HL-60 (cell line): ENCODE data around the gene SLBP.

Experiments
- CTCF ChIP-seq: IDR thresholded peaks from one replicate; pipeline ENCODE4 v1.5.1; 2011; ENCODE audit warnings: low read length, control low read depth, inconsistent platforms; ENCODE audit not compliant: insufficient read depth
- POLR2AphosphoS5 ChIP-seq: IDR thresholded peaks from 2 replicates; pipeline ENCODE4 v1.6.1; 2012; ENCODE audit warnings: low read depth
- REST ChIP-seq: IDR thresholded peaks from 2 replicates; pipeline ENCODE4 v1.6.1; 2012; ENCODE audit warnings: low read depth; ENCODE audit not compliant: insufficient replicate concordance
- SPI1 ChIP-seq: IDR thresholded peaks from 2 replicates; pipeline ENCODE4 v1.6.1; 2012; ENCODE audit warnings: low read depth, mild to moderate bottlenecking, borderline replicate concordance

- TF ChIP-seq CTCF, result no peak
- TF ChIP-seq POLR2AphosphoS5, result no peak
- no peak for TF ChIP-seq REST
- TF ChIP-seq SPI1, result no peak
Measured at GRCh38 chr4:1746919-1747602, 34.9 kb upstream of the SLBP start.
